Effector memory CD4-positive, alpha-beta T cell (primary cell): ENCODE data around the gene LIM2.
"Not testable (repeated sequence)": the region's sequence is repeated elsewhere in the genome, so short reads cannot be mapped to it uniquely, and the experiment has no call there.

ENCODE experiments used
- DNase-seq, 3 donors: peaks; one replicate each; pipeline ENCODE4 v3.0.0-alpha.2; 2020
- H3K27ac ChIP-seq: 2 replicates; pipeline ENCODE4 v1.7.0; 2013; ENCODE audit warnings: mild to moderate bottlenecking, low read length, moderate library complexity; ENCODE audit not compliant: insufficient read depth, poor library complexity, severe bottlenecking
- H3K27me3 ChIP-seq: replicated peaks from 2 replicates; pipeline ENCODE4 v1.7.0; 2013; ENCODE audit warnings: mild to moderate bottlenecking, low read length; ENCODE audit not compliant: insufficient read depth, control insufficient read depth, poor library complexity, severe bottlenecking
- H3K36me3 ChIP-seq: 2 replicates; pipeline ENCODE4 v1.7.0; 2013; ENCODE audit warnings: mild to moderate bottlenecking, low read length, moderate library complexity; ENCODE audit not compliant: control insufficient read depth, insufficient read depth
- H3K4me1 ChIP-seq: 2 replicates; pipeline ENCODE4 v1.7.0; 2013; ENCODE audit warnings: low read length, mild to moderate bottlenecking; ENCODE audit not compliant: control insufficient read depth, insufficient read depth, poor library complexity, severe bottlenecking
- H3K4me3 ChIP-seq: 2 replicates; pipeline ENCODE4 v1.7.0; 2013; ENCODE audit warnings: low read length, low read depth, mild to moderate bottlenecking; ENCODE audit not compliant: insufficient read depth, poor library complexity, severe bottlenecking
- H3K9me3 ChIP-seq: 2 replicates; pipeline ENCODE4 v1.7.0; 2013; ENCODE audit warnings: mild to moderate bottlenecking, low read length, moderate library complexity; ENCODE audit not compliant: control insufficient read depth
- total RNA-seq, 3 donors: gene quantifications; one replicate each; lab custom pipeline; 2026; lab: John Stamatoyannopoulos, UW

Gene LIM2
- 0 to 0.39 (median 0) reads per million in 3 donors for total RNA-seq

- Histone ChIP-seq H3K4me3 (no peak within 1 kb of the TSS), H3K36me3 (no peaks in the 10 kb centered on the region), H3K27me3 (no peaks in the 10 kb centered on the region), H3K4me1 (no peaks in the 10 kb centered on the region), H3K27ac (no peak within 1 kb of the TSS), H3K9me3 (no peaks in the 10 kb centered on the region)
- DNase-seq = no peak
Observed at GRCh38 chr19:51387924-51388389, at the start of gene LIM2. TSS of gene LIM2 (minus strand) at chr19:51387974. CDS start at chr19:51387443, 531 bp downstream.

GRCh38 chr19:51434456-51434855, 46.7 kb upstream of the LIM2 start:
- no peak for DNase-seq
- peaks cover 5% of the 10 kb centered on the region for H3K4me1 ChIP-seq
- no peaks in the 10 kb centered on the region for H3K27me3 ChIP-seq
- no peaks in the 10 kb centered on the region for H3K9me3 ChIP-seq
- no peak overlapping the region for H3K27ac ChIP-seq
- H3K36me3 ChIP-seq = no peaks in the 10 kb centered on the region
- no peak overlapping the region for H3K4me3 ChIP-seq

- no peak overlapping the region for H3K27ac ChIP-seq
- H3K36me3 ChIP-seq = no peaks in the 10 kb centered on the region
- no peak overlapping the region for H3K4me3 ChIP-seq
- H3K9me3 ChIP-seq = no peaks in the 10 kb centered on the region
- H3K27me3 ChIP-seq = no peaks in the 10 kb centered on the region
- no peak for DNase-seq
- no peaks in the 10 kb centered on the region for H3K4me1 ChIP-seq
Observed at GRCh38 chr19:51433043-51433442, 45.3 kb upstream of the LIM2 start.

- Histone ChIP-seq H3K4me3 (no peak overlapping the region), H3K4me1 (no peaks in the 10 kb centered on the region), H3K9me3 (no peaks in the 10 kb centered on the region), H3K36me3 (no peaks in the 10 kb centered on the region), H3K27me3 (no peaks in the 10 kb centered on the region), H3K27ac (no peak overlapping the region)
- DNase-seq = no peak
Observed at GRCh38 chr19:51431124-51431523, 43.4 kb upstream of the LIM2 start.

GRCh38 chr19:51430221-51430620, 42.4 kb upstream of the LIM2 start:
- Histone ChIP-seq H3K4me3 (no peak overlapping the region), H3K9me3 (no peaks in the 10 kb centered on the region), H3K36me3 (no peaks in the 10 kb centered on the region), H3K27me3 (no peaks in the 10 kb centered on the region), H3K27ac (no peak overlapping the region), H3K4me1 (no peaks in the 10 kb centered on the region)
- DNase-seq = no peak

- no peaks in the 10 kb centered on the region for H3K9me3 ChIP-seq
- no peaks in the 10 kb centered on the region for H3K36me3 ChIP-seq
- no peaks in the 10 kb centered on the region for H3K4me1 ChIP-seq
- no peak overlapping the region for H3K4me3 ChIP-seq
- no peak for DNase-seq
- H3K27ac ChIP-seq = no peak overlapping the region
- H3K27me3 ChIP-seq = no peaks in the 10 kb centered on the region
Observed at GRCh38 chr19:51427201-51427600, 39.4 kb upstream of the LIM2 start.

GRCh38 chr19:51422053-51422448, 34.3 kb upstream of the LIM2 start:
- DNase-seq = peak; percentile 53 to 75 (median 65)
- Histone ChIP-seq H3K4me1 (peaks cover 2% of the 10 kb centered on the region), H3K27me3 (peaks cover 10% of the 10 kb centered on the region), H3K36me3 (no peaks in the 10 kb centered on the region), H3K9me3 (no peaks in the 10 kb centered on the region), H3K4me3 (no peak overlapping the region), H3K27ac (no peak overlapping the region)

GRCh38 chr19:51421229-51422052, 33.7 kb upstream of the LIM2 start:
- H3K4me3 ChIP-seq = no peak overlapping the region
- no peaks in the 10 kb centered on the region for H3K9me3 ChIP-seq
- DNase-seq = no peak
- peaks cover 10% of the 10 kb centered on the region for H3K27me3 ChIP-seq
- peaks cover 2% of the 10 kb centered on the region for H3K4me1 ChIP-seq
- no peaks in the 10 kb centered on the region for H3K36me3 ChIP-seq
- no peak overlapping the region for H3K27ac ChIP-seq

GRCh38 chr19:51420511-51420910, 32.7 kb upstream of the LIM2 start:
- H3K36me3 ChIP-seq, H3K27me3 ChIP-seq, H3K27ac ChIP-seq, DNase-seq, H3K4me3 ChIP-seq, H3K4me1 ChIP-seq, H3K9me3 ChIP-seq: not testable (repeated sequence)

- peaks cover 10% of the 10 kb centered on the region for H3K27me3 ChIP-seq
- DNase-seq = no peak
Observed at GRCh38 chr19:51418707-51419106, 30.9 kb upstream of the LIM2 start.

More at GRCh38 chr19:51418707-51419106, 30.9 kb upstream of the LIM2 start:
- Histone ChIP-seq H3K9me3 (no peaks in the 10 kb centered on the region), H3K36me3 (no peaks in the 10 kb centered on the region), H3K27ac (no peak overlapping the region), H3K4me3 (no peak overlapping the region), H3K4me1 (peaks cover 2% of the 10 kb centered on the region)
